HEK293 (cell line): Measurements from ENCODE around the gene IMPACT.

Experiments used
- GFI1B ChIP-seq: fragments of 450-650 bp; formaldehyde crosslinking; IDR thresholded peaks from 2 replicates; pipeline ENCODE4 v1.5.1; 2016; ENCODE audit warnings: missing biosample characterization, missing genetic modification characterization
- SP2 ChIP-seq: fragments of 450-650 bp; formaldehyde crosslinking; IDR thresholded peaks from 2 replicates; pipeline ENCODE4 v1.5.1; 2016; ENCODE audit warnings: missing biosample characterization, missing genetic modification characterization
- ZBTB1 ChIP-seq: fragments of 450-650 bp; formaldehyde crosslinking; IDR thresholded peaks from 2 replicates; pipeline ENCODE4 v1.5.1; 2016; ENCODE audit warnings: missing biosample characterization, missing genetic modification characterization
- ZNF121 ChIP-seq: fragments of 450-650 bp; formaldehyde crosslinking; IDR thresholded peaks from 2 replicates; pipeline ENCODE4 v1.5.1; 2016; ENCODE audit warnings: missing biosample characterization, missing genetic modification characterization
- ZNF274 ChIP-seq, 2 experiments: fragments of 200-500 bp in 1 of 2; fragments of 450-650 bp in 1 of 2; sonication (Bioruptor generic) in 1 of 2; formaldehyde crosslinking in 1 of 2; IDR thresholded peaks; 2 replicates each; pipeline versions ENCODE4 v1.5.1 to v1.6.1; 2014 to 2016; ENCODE audit warnings: borderline replicate concordance in 1 of 2, inconsistent platforms in 1 of 2, low read length in 1 of 2, missing biosample characterization in 1 of 2, missing genetic modification characterization in 1 of 2
- ZNF777 ChIP-seq: fragments of 450-650 bp; formaldehyde crosslinking; IDR thresholded peaks from 2 replicates; pipeline ENCODE4 v1.5.1; 2017; ENCODE audit warnings: missing biosample characterization, missing genetic modification characterization, borderline replicate concordance
- ZNF837 ChIP-seq: fragments of 450-650 bp; formaldehyde crosslinking; IDR thresholded peaks from 2 replicates; pipeline ENCODE4 v1.5.1; 2016; ENCODE audit warnings: missing biosample characterization, missing genetic modification characterization
- TF ChIP-seq, protein P1 (sequence below): fragments of 450-650 bp; formaldehyde crosslinking; IDR thresholded peaks from 2 replicates; pipeline ENCODE4 v1.5.1; 2016; ENCODE audit warnings: missing biosample characterization, missing genetic modification characterization
- TF ChIP-seq, protein P2 (sequence below): fragments of 450-650 bp; formaldehyde crosslinking; IDR thresholded peaks from 2 replicates; pipeline ENCODE4 v1.5.1; 2016; ENCODE audit warnings: missing biosample characterization, missing genetic modification characterization
- TF ChIP-seq, protein P3 (sequence below): fragments of 450-650 bp; formaldehyde crosslinking; conservative IDR thresholded peaks from 2 replicates; pipeline ENCODE4 v1.5.1; 2016; ENCODE audit warnings: low read depth, missing biosample characterization, missing genetic modification characterization
- TF ChIP-seq, protein P4 (sequence below): fragments of 450-650 bp; formaldehyde crosslinking; IDR thresholded peaks from 2 replicates; pipeline ENCODE4 v1.5.1; 2016; ENCODE audit warnings: missing biosample characterization, missing genetic modification characterization, borderline replicate concordance

DNA sequence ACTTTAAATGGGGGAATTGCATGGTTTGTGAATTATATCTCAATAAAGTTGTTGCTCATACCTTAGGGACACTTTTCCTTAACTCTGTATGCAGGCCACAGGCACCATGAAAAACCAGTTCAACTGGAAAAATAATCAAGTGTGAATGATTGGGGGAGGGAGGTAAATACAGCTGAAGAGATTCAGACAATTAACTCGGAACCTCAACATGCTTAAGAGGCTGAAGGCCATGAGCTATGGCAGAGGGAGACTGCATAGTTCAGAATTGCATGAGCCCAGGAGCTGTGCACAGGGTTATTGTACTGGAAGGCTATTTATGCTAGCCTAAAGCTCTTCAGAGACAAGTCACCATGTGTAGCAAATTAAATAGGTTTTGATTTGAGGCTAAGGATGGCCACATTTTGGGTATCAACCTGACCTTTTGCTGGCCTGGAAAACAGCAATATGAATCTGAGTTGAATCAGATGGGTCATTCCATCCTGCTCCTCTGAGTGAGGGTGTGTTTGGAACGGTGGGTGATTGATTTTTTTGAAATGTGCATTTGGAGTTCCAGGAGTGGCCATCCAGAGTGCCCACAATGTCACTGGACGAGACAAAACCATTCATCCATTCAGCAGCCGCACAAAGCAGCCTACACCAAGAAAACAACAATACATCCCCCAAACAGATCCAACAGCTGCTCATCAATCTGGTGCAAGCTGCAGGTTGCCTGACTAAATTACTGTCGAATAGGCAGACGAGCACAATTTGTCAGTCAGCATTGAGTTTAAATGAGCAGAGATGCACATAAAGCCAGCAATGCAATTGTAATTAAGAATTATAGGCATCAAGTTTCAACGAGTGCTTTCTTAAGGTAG, 76.4 kb downstream of the IMPACT start:
- TF ChIP-seq, protein P1, sequence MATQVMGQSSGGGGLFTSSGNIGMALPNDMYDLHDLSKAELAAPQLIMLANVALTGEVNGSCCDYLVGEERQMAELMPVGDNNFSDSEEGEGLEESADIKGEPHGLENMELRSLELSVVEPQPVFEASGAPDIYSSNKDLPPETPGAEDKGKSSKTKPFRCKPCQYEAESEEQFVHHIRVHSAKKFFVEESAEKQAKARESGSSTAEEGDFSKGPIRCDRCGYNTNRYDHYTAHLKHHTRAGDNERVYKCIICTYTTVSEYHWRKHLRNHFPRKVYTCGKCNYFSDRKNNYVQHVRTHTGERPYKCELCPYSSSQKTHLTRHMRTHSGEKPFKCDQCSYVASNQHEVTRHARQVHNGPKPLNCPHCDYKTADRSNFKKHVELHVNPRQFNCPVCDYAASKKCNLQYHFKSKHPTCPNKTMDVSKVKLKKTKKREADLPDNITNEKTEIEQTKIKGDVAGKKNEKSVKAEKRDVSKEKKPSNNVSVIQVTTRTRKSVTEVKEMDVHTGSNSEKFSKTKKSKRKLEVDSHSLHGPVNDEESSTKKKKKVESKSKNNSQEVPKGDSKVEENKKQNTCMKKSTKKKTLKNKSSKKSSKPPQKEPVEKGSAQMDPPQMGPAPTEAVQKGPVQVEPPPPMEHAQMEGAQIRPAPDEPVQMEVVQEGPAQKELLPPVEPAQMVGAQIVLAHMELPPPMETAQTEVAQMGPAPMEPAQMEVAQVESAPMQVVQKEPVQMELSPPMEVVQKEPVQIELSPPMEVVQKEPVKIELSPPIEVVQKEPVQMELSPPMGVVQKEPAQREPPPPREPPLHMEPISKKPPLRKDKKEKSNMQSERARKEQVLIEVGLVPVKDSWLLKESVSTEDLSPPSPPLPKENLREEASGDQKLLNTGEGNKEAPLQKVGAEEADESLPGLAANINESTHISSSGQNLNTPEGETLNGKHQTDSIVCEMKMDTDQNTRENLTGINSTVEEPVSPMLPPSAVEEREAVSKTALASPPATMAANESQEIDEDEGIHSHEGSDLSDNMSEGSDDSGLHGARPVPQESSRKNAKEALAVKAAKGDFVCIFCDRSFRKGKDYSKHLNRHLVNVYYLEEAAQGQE: no peak
- no peak for TF ChIP-seq ZBTB1
- TF ChIP-seq, protein P2, sequence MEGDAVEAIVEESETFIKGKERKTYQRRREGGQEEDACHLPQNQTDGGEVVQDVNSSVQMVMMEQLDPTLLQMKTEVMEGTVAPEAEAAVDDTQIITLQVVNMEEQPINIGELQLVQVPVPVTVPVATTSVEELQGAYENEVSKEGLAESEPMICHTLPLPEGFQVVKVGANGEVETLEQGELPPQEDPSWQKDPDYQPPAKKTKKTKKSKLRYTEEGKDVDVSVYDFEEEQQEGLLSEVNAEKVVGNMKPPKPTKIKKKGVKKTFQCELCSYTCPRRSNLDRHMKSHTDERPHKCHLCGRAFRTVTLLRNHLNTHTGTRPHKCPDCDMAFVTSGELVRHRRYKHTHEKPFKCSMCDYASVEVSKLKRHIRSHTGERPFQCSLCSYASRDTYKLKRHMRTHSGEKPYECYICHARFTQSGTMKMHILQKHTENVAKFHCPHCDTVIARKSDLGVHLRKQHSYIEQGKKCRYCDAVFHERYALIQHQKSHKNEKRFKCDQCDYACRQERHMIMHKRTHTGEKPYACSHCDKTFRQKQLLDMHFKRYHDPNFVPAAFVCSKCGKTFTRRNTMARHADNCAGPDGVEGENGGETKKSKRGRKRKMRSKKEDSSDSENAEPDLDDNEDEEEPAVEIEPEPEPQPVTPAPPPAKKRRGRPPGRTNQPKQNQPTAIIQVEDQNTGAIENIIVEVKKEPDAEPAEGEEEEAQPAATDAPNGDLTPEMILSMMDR: no peak
- no peak for TF ChIP-seq SP2 (tag by site-specific recombination)
- TF ChIP-seq ZNF777: no peak
- TF ChIP-seq ZNF121 (tag by site-specific recombination): no peak
- no peak for TF ChIP-seq ZNF274 (IDR thresholded peaks at IDR 0.05; ENCODE audit: low read length)
- TF ChIP-seq ZNF274 (tag by site-specific recombination; IDR thresholded peaks at IDR 0.05; ENCODE audit: borderline replicate concordance): no peak
- TF ChIP-seq GFI1B: no peak
- TF ChIP-seq, protein P3, sequence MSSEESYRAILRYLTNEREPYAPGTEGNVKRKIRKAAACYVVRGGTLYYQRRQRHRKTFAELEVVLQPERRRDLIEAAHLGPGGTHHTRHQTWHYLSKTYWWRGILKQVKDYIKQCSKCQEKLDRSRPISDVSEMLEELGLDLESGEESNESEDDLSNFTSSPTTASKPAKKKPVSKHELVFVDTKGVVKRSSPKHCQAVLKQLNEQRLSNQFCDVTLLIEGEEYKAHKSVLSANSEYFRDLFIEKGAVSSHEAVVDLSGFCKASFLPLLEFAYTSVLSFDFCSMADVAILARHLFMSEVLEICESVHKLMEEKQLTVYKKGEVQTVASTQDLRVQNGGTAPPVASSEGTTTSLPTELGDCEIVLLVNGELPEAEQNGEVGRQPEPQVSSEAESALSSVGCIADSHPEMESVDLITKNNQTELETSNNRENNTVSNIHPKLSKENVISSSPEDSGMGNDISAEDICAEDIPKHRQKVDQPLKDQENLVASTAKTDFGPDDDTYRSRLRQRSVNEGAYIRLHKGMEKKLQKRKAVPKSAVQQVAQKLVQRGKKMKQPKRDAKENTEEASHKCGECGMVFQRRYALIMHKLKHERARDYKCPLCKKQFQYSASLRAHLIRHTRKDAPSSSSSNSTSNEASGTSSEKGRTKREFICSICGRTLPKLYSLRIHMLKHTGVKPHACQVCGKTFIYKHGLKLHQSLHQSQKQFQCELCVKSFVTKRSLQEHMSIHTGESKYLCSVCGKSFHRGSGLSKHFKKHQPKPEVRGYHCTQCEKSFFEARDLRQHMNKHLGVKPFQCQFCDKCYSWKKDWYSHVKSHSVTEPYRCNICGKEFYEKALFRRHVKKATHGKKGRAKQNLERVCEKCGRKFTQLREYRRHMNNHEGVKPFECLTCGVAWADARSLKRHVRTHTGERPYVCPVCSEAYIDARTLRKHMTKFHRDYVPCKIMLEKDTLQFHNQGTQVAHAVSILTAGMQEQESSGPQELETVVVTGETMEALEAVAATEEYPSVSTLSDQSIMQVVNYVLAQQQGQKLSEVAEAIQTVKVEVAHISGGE (tag by site-specific recombination): no peak
- TF ChIP-seq, protein P4, sequence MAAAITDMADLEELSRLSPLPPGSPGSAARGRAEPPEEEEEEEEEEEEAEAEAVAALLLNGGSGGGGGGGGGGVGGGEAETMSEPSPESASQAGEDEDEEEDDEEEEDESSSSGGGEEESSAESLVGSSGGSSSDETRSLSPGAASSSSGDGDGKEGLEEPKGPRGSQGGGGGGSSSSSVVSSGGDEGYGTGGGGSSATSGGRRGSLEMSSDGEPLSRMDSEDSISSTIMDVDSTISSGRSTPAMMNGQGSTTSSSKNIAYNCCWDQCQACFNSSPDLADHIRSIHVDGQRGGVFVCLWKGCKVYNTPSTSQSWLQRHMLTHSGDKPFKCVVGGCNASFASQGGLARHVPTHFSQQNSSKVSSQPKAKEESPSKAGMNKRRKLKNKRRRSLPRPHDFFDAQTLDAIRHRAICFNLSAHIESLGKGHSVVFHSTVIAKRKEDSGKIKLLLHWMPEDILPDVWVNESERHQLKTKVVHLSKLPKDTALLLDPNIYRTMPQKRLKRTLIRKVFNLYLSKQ (tag by site-specific recombination): no peak
- TF ChIP-seq ZNF837: no peak
